Fibroblast of the aortic adventitia (primary cell): Measurements from ENCODE around the gene AGTRAP. TPM values are rescaled to one million over a fixed set of nuclear protein-coding genes. Genes with fewer than 3 reads are reported as not detected.
A peak's percentile ranks its signal among the peaks of the same experiment; 100 is the strongest.

Source experiments
- DNase-seq: peaks from one replicate; pipeline ENCODE4 v3.0.0-alpha.2; 2010; ENCODE audit warnings: low read depth
- H3K4me3 ChIP-seq: 2 replicates; pipeline ENCODE4 v1.5.1; 2011; ENCODE audit warnings: low read depth, mild to moderate bottlenecking, control low read depth, low read length, moderate library complexity
- total RNA-seq: library from RNA; depleted of rRNA; stranded (reverse); fragments of >200 nt; gene quantifications from 2 replicates; pipeline ENCODE4 v1.2.3, GENCODE V29; 2012; ENCODE audit warnings: low replicate concordance
- TF ChIP-seq, protein P1 (sequence below): IDR thresholded peaks from 2 replicates; pipeline ENCODE4 v1.5.1; 2011; ENCODE audit warnings: mild to moderate bottlenecking, low read length, control low read depth, inconsistent platforms; ENCODE audit not compliant: insufficient read depth

The AGTRAP gene
- total RNA-seq, 1 donor, result 49.4 TPM

DNA sequence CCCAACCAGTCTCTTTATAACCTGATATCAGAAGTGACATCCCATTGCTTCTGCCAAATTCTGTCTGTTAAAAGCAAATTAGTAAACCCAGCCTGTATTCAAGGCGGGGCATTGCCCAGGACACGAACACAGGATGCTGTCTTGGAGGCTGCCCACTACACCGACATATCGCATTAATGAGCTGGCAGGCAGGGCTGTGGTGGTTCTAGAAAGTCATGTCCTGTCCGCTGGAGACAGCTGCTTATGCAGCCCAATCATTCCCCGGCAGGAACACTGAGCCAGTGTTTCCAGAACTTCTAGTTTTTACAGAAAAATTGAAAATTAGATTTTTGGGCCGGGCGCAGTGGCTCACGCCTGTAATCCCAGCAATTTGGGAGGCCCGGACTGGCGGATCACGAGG is 45.4 kb downstream of the AGTRAP start:
- TF ChIP-seq, protein P1, sequence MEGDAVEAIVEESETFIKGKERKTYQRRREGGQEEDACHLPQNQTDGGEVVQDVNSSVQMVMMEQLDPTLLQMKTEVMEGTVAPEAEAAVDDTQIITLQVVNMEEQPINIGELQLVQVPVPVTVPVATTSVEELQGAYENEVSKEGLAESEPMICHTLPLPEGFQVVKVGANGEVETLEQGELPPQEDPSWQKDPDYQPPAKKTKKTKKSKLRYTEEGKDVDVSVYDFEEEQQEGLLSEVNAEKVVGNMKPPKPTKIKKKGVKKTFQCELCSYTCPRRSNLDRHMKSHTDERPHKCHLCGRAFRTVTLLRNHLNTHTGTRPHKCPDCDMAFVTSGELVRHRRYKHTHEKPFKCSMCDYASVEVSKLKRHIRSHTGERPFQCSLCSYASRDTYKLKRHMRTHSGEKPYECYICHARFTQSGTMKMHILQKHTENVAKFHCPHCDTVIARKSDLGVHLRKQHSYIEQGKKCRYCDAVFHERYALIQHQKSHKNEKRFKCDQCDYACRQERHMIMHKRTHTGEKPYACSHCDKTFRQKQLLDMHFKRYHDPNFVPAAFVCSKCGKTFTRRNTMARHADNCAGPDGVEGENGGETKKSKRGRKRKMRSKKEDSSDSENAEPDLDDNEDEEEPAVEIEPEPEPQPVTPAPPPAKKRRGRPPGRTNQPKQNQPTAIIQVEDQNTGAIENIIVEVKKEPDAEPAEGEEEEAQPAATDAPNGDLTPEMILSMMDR, result no peak
- no peak for DNase-seq
- H3K4me3 ChIP-seq, result no peak overlapping the region

DNA sequence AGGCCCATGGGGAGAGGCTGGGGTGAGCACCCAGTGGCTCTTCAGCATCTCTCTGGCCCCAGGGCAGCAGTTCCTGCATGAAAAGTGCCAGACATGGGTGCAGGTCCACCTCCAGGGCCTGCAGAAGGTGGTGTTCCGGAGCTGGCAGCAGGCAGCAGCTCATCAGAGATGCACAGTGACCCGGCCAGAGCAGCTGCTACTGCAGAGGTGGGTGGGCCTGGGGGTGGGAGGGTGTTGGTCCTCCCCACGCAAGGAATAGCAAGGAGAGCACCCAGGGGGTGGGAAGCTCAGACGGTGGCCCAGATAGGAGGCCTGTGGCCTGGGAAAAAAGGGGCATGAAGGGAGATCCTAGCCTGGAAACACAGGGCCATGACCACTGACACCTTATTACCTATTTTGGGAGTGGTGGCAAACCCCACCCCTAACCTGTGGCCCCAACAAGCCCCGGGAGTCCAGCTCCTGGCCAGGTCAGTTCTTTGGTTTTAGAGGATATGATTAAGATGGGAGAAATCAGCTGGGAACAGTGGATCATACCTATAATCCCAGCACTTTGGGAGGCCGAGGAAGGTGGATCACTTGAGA is 46.3 kb downstream of the AGTRAP start:
- TF ChIP-seq, protein P1, result no peak
- DNase-seq, result no peak
- H3K4me3 ChIP-seq, result no peak overlapping the region

DNA sequence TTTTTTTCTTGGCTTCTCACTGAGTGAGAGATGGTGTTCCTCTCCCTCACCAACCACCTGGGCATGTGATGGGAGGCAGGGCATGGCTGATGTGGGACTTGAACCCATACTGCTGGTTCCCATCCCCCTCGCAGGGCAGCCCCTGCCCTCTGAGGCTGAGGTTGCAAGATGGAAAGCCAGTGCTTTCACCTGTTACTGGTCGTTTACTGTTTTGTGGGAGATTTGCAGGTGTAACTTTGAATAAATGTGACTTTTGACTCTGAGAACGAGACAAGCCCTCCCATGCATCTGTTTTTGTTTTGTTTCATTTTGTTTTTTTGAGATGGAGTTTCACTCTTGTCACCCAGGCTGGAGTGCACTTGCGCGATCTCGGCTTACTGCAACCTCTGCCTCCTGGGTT is 47.6 kb downstream of the AGTRAP start:
- no peak for DNase-seq
- no peak overlapping the region for H3K4me3 ChIP-seq
- TF ChIP-seq, protein P1, result no peak

DNA sequence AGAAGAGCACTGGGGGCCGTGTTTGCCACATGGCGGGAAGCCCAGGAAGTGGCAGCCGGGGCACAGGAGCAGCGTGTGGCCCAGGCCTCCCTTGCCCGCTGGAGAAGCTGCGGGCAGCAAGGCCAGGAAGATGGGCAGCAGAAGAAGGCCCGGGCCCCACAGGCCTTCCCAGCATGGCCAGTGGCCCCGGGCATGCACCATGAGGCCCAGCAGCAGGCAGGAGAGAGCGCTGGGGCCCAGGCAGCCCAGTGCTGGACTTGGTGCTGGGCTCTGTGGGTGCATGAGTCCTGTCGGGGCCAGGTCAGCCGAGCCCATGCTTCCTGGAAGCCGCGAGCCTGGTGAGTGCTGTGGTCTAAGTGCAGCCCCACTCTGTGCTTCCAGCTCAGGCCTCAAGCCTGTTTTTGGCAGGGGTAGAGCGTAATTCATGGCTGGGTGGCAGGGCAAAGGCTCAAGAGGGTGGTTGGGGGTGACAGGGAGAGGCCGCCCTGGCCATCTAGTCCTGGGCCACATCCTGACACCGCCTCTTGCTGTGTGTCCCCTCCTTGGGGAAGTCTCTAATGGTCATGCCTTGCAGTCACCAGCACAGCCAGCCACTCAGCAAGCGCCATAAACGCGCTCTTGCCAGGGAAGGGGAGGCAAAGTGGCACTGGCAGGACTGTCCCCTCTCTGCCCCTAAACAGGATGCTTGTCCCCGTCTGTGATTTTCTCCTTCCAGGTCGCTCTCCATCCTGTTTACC is 48.5 kb downstream of the AGTRAP start:
- no peak for DNase-seq
- TF ChIP-seq, protein P1, result no peak
- H3K4me3 ChIP-seq, result no peak overlapping the region

DNA sequence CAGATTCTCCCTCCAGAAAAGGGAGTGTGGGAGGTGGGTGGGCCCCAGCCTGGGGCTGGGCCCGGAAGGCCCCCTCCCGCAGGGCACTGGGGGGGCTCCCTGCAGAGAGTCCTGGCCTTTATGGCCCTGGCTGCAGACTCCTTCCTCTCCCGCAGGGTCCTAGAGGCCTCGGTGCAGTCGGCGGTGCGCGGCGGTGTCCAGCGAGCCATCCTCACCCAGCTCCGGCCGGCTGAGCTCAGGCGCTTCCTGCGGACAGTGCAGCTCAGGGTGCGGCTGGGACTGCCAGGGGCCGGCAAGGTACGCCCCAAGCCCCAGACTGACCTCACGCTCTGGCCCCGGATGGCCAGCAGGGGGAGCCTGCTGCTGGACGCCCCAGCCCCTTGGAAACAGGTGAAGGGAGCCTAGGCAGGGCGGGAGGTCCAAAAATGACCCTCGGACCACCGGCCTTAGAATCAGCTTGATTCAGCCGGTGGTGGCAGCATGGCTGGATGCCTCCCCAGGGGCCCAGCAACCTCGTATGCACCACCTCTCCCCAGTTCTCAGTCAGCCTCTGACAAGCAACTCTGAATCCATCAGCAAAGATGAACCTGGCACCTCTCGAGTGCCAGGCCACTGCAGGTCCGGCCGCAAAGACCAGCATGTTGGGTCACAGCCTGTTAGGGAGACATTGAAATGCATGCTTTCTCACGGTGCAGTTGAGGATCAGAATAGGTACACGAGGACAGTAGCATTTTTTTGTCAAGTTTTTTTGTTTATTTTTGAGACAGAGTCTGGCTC is 49.2 kb downstream of the AGTRAP start:
- H3K4me3 ChIP-seq, result peak overlapping the region; percentile 25
- TF ChIP-seq, protein P1, result peak; percentile 93
- DNase-seq, result peak; percentile 54

DNA sequence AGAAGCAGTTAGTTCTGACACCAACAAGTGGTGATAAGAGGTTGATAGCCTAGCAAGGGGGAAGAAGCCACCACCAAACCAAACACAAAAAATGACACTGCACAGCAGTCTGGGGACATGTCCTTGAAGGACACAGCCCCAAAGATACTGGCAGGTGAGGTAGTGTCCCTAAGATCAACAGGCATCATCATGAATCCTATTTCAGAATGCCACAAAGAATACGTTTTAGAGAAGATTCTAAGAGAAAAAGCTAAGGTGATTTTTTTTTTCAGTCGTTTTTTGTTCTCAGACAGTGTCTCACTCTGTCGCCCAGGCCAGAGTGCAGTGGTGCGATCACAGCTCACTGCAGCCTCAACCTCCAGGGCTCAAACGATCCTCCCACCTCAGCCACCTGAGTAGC is 50.2 kb downstream of the AGTRAP start:
- TF ChIP-seq, protein P1, result no peak
- H3K4me3 ChIP-seq, result no peak overlapping the region
- DNase-seq, result no peak
